ENCODE results near the gene TRIM34.

GRCh38 chr11:5600374-5600851, 24.4 kb upstream of the TRIM34 start:
- TF ChIP-seq NR3C1 (CRISPR knock-in tag; conservative IDR thresholded peaks at IDR 0.05; ENCODE audit: low read depth): no peak
- no peak for TF ChIP-seq CTCF (IDR thresholded peaks at IDR 0.05)
- TF ChIP-seq CREB1 (CRISPR knock-in tag; IDR thresholded peaks at IDR 0.05): no peak
- TF ChIP-seq ZNF232 (CRISPR knock-in tag; IDR thresholded peaks at IDR 0.05): no peak
